ENCODE data around the gene REN. TPM values are rescaled to one million over a fixed set of nuclear protein-coding genes. Genes with fewer than 3 reads are reported as not detected.
A peak's percentile ranks its signal among the peaks of the same experiment; 100 is the strongest.

REN gene
- total RNA-seq, 2 donors from 2014 or later, result 0.83 TPM; not detected in 1

GRCh38 chr1:204128964-204129896 lies 36.9 kb downstream of the REN start:
- H3K4me1 ChIP-seq, result peaks cover 0 to 37% of the 10 kb centered on the region in 2 donors
- DNase-seq (ENCODE audit: low spot score), result peak; percentile 72
- H3K27me3 ChIP-seq, result no peaks in the 10 kb centered on the region
- H3K27ac ChIP-seq, result peak overlapping the region in 1 of 2 donors; percentile 13
- no peak overlapping the region for H3K4me3 ChIP-seq
- peaks cover 16% of the 10 kb centered on the region for H3K36me3 ChIP-seq
- TF ChIP-seq CTCF (IDR thresholded peaks at IDR 0.05), result peak; percentile 87 to 96
- H3K9me3 ChIP-seq, result no peaks in the 10 kb centered on the region

DNA sequence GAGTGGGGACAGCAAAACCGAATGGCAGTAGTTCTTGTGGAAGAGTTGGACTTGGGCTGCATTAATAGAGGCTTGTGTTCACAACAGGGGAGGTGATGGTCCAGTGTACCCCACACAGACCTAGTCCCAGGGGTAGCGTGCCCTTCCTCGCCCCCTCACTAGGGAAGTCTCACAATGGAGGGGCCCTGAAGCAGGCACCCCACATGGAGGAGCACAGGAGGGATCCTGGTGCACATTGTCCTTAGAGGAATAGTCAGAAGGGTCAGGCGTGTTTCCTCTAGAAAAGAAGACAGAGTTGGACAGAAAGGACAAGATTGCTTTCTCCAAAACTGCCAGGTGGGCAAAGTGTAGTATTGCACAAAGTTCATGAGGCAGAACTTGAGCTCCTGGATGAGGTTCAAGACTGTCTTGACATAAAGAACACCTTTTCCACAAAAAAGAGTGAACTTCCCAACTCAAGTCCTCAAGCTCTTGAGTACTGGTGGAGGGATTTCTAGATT lies 37.6 kb downstream of the REN start:
- H3K4me3 ChIP-seq, result no peak overlapping the region
- no peak for TF ChIP-seq CTCF (IDR thresholded peaks at IDR 0.05)
- no peak for DNase-seq (ENCODE audit: low spot score)
- H3K9me3 ChIP-seq, result no peaks in the 10 kb centered on the region
- peak overlapping the region in 1 of 2 donors; percentile 13 for H3K27ac ChIP-seq
- no peaks in the 10 kb centered on the region for H3K27me3 ChIP-seq
- H3K36me3 ChIP-seq, result peaks cover 22% of the 10 kb centered on the region
- H3K4me1 ChIP-seq, result peaks cover 0 to 37% of the 10 kb centered on the region in 2 donors

DNA sequence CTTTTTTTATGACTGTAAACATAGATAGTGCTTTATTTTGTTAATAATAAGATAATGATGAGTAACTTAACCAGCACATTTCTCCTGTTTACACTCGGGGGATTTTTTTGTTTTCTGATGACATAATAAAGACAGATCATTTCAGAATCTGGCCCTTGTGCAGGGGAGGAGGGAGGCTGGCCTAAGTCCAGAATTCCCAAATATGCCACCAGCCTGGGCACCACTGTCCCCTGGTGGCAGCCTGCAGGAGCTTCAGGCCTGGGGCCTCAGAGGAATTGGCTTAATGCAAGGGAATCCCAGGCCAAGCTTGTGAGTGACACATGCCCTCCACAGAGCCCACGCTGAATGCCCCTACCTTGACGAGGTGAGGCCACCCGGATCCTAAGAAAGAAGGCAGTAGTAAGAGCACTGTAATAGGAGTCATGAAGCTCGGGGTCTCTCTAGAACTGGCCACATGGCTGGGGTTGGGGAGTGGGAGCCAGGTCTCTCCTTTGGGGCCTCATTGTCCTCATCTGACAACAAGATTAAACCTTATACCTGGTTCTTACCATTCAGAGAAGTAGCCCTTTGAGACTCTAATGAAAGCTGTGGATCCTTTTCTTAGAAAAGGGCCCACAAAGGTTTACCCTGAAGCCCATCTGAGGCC lies 38.4 kb downstream of the REN start:
- DNase-seq (ENCODE audit: low spot score), result no peak
- H3K36me3 ChIP-seq, result peaks cover 30% of the 10 kb centered on the region
- H3K27ac ChIP-seq, result peak overlapping the region in 1 of 2 donors; percentile 51
- H3K9me3 ChIP-seq, result no peaks in the 10 kb centered on the region
- TF ChIP-seq CTCF (IDR thresholded peaks at IDR 0.05), result peak; percentile 82 to 95
- no peaks in the 10 kb centered on the region for H3K27me3 ChIP-seq
- H3K4me3 ChIP-seq, result no peak overlapping the region
- H3K4me1 ChIP-seq, result peaks cover 0 to 37% of the 10 kb centered on the region in 2 donors

- TF ChIP-seq CTCF (IDR thresholded peaks at IDR 0.05), result no peak
- Histone ChIP-seq H3K27ac (peak overlapping the region; percentile 8 to 51), H3K4me1 (peaks cover 0 to 37% of the 10 kb centered on the region in 2 donors), H3K27me3 (no peaks in the 10 kb centered on the region), H3K36me3 (peaks cover 37% of the 10 kb centered on the region), H3K4me3 (no peak overlapping the region), H3K9me3 (no peaks in the 10 kb centered on the region)
- DNase-seq (ENCODE audit: low spot score), result no peak
Observed at GRCh38 chr1:204126956-204127355, 39.2 kb downstream of the REN start.

DNA sequence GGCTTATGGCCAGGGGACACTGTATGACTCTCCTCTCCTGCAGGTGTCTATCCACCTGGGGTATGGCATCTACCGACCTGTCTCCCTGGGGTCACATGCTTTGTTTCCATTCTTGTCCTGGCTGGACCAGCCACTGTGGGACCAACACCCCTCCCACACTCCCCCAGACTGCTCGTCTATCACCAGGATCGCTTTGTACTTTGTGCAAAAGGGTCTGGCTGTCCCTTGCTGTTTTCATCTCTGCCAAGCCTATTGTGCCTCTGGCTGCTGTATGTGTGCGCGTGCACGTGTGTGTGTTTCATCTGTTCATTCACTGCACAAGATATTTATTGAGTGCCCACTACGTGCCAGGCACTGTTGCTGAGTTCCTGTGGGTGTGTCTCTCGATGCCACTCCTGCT lies 39.8 kb downstream of the REN start:
- Histone ChIP-seq H3K36me3 (peaks cover 43% of the 10 kb centered on the region), H3K4me1 (peaks cover 0 to 36% of the 10 kb centered on the region in 2 donors), H3K27ac (peak overlapping the region in 1 of 2 donors; percentile 8)

More for the DNA sequence above, 39.8 kb downstream of the REN start:
- no peak for DNase-seq (ENCODE audit: low spot score)
- TF ChIP-seq CTCF (IDR thresholded peaks at IDR 0.05), result no peak
- H3K9me3 ChIP-seq, result no peaks in the 10 kb centered on the region
- H3K4me3 ChIP-seq, result no peak overlapping the region
- no peaks in the 10 kb centered on the region for H3K27me3 ChIP-seq
